PC-3 (cell line): ENCODE measurements around the gene GZF1.

Experiments used
- CTCF ChIP-seq: fragments of 300-600 bp; sonication (generic); conservative IDR thresholded peaks from 2 replicates; pipeline ENCODE4 v1.5.1; 2017; ENCODE audit warnings: antibody characterized with exemption, low read depth, mild to moderate bottlenecking, low read length
- EZH2phosphoT487 ChIP-seq: fragments of 300-600 bp; sonication (generic); IDR thresholded peaks from 2 replicates; pipeline ENCODE4 v1.6.1; 2018; ENCODE audit warnings: mild to moderate bottlenecking, antibody characterized with exemption, low read length, borderline replicate concordance

DNA sequence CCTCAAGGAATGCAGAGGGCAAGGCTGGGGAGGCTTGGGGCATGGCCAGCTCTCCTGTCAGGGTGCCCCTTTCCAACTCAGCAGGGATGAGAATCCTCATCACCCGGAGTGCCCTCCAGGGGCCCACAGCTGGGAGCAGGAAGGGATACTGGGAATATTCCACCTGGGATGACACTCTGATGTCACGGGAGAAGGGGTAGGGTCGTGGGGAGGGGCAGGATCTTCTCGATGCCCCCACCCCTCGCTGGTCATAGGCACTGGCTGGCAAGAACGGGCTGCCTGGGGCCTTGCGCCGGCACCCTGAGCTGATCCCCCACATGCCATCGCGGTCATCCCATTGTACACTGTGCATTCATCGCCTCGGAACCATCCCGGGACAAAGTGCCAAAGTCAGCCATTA, 22.0 kb upstream of the GZF1 start:
- TF ChIP-seq CTCF (no peak), EZH2phosphoT487 (no peak)
